ENCODE results near the gene EFR3B.

Gene EFR3B

GRCh38 chr2:25074826-25075225 is 33.0 kb downstream of the EFR3B start:
- no peak for TF ChIP-seq TEAD4 (IDR thresholded peaks at IDR 0.05)
- no peak for TF ChIP-seq ZBTB7A (IDR thresholded peaks at IDR 0.05; ENCODE audit: low read depth)
- no peak for TF ChIP-seq RAD21 (IDR thresholded peaks at IDR 0.05; ENCODE audit: low read depth)
- no peak for TF ChIP-seq FOXM1 (IDR thresholded peaks at IDR 0.05; ENCODE audit: borderline replicate concordance, low read depth)
- no peak for TF ChIP-seq REST (IDR thresholded peaks at IDR 0.05; ENCODE audit: low read depth)
- no peak for TF ChIP-seq CREB1 (IDR thresholded peaks at IDR 0.05; ENCODE audit: low read depth)
- no peak for TF ChIP-seq TCF12 (IDR thresholded peaks at IDR 0.05; ENCODE audit: low read depth)
- no peak for TF ChIP-seq EGR1 (IDR thresholded peaks at IDR 0.05)
- no peak for TF ChIP-seq MAX (IDR thresholded peaks at IDR 0.05)
- no peak for TF ChIP-seq USF1 (IDR thresholded peaks at IDR 0.05)
- TF ChIP-seq CEBPB (IDR thresholded peaks at IDR 0.05): no peak
- TF ChIP-seq TAF1 (IDR thresholded peaks at IDR 0.05; ENCODE audit: low read depth): no peak
- no peak for TF ChIP-seq YY1 (IDR thresholded peaks at IDR 0.05; ENCODE audit: low read depth)
- no peak for TF ChIP-seq NFIC (IDR thresholded peaks at IDR 0.05)
- no peak for TF ChIP-seq EP300 (IDR thresholded peaks at IDR 0.05; ENCODE audit: borderline replicate concordance)

GRCh38 chr2:25076749-25077148 is 34.9 kb downstream of the EFR3B start:
- TF ChIP-seq CREB1 (IDR thresholded peaks at IDR 0.05; ENCODE audit: low read depth): no peak
- TF ChIP-seq USF1 (IDR thresholded peaks at IDR 0.05): no peak
- no peak for TF ChIP-seq EP300 (IDR thresholded peaks at IDR 0.05; ENCODE audit: borderline replicate concordance)
- no peak for TF ChIP-seq MAX (IDR thresholded peaks at IDR 0.05)
- TF ChIP-seq TAF1 (IDR thresholded peaks at IDR 0.05; ENCODE audit: low read depth): no peak
- TF ChIP-seq RAD21 (IDR thresholded peaks at IDR 0.05; ENCODE audit: low read depth): no peak
- no peak for TF ChIP-seq CEBPB (IDR thresholded peaks at IDR 0.05)
- TF ChIP-seq ZBTB7A (IDR thresholded peaks at IDR 0.05; ENCODE audit: low read depth): no peak
- no peak for TF ChIP-seq REST (IDR thresholded peaks at IDR 0.05; ENCODE audit: low read depth)
- TF ChIP-seq FOXM1 (IDR thresholded peaks at IDR 0.05; ENCODE audit: borderline replicate concordance, low read depth): no peak
- no peak for TF ChIP-seq YY1 (IDR thresholded peaks at IDR 0.05; ENCODE audit: low read depth)
- no peak for TF ChIP-seq EGR1 (IDR thresholded peaks at IDR 0.05)
- no peak for TF ChIP-seq TCF12 (IDR thresholded peaks at IDR 0.05; ENCODE audit: low read depth)

GRCh38 chr2:25077789-25078169 is 35.9 kb downstream of the EFR3B start:
- TF ChIP-seq CREB1 (IDR thresholded peaks at IDR 0.05; ENCODE audit: low read depth): no peak
- no peak for TF ChIP-seq RAD21 (IDR thresholded peaks at IDR 0.05; ENCODE audit: low read depth)
- no peak for TF ChIP-seq EP300 (IDR thresholded peaks at IDR 0.05; ENCODE audit: borderline replicate concordance)
- TF ChIP-seq MAX (IDR thresholded peaks at IDR 0.05): no peak
- TF ChIP-seq TCF12 (IDR thresholded peaks at IDR 0.05; ENCODE audit: low read depth): no peak
- TF ChIP-seq CEBPB (IDR thresholded peaks at IDR 0.05): no peak
- TF ChIP-seq NFIC (IDR thresholded peaks at IDR 0.05): no peak
- no peak for TF ChIP-seq EGR1 (IDR thresholded peaks at IDR 0.05)
- TF ChIP-seq FOXM1 (IDR thresholded peaks at IDR 0.05; ENCODE audit: borderline replicate concordance, low read depth): no peak
- no peak for TF ChIP-seq ZBTB7A (IDR thresholded peaks at IDR 0.05; ENCODE audit: low read depth)
- TF ChIP-seq TEAD4 (IDR thresholded peaks at IDR 0.05): no peak
- no peak for TF ChIP-seq USF1 (IDR thresholded peaks at IDR 0.05)

- TF ChIP-seq YY1 (IDR thresholded peaks at IDR 0.05; ENCODE audit: low read depth) (no peak), TEAD4 (IDR thresholded peaks at IDR 0.05) (peak; percentile 71; the same call in 1 of the 2 replicates), MAX (IDR thresholded peaks at IDR 0.05) (peak; percentile 30; the same call in 1 of the 2 replicates), NFIC (IDR thresholded peaks at IDR 0.05) (peak; percentile 88), FOXM1 (IDR thresholded peaks at IDR 0.05; ENCODE audit: borderline replicate concordance, low read depth) (0 out of 2 replicates have a peak, but pooled peaks have one; percentile 36), TCF12 (IDR thresholded peaks at IDR 0.05; ENCODE audit: low read depth) (peak; percentile 79), TAF1 (IDR thresholded peaks at IDR 0.05; ENCODE audit: low read depth) (no peak)
Observed at GRCh38 chr2:25078170-25079049, 36.5 kb downstream of the EFR3B start.
